ENCODE data around the gene CCL23.
"Not testable (repeated sequence)": the region's sequence is repeated elsewhere in the genome, so short reads cannot be mapped to it uniquely, and the experiment has no call there.

CCL23 gene

GRCh38 chr17:36036235-36036634 is 18.5 kb upstream of the CCL23 start:
- Histone ChIP-seq H3K27ac (ENCODE audit: insufficient read depth, low read length, poor library complexity, severe bottlenecking) (no peak overlapping the region), H3K4me1 (ENCODE audit: control insufficient read depth, insufficient read depth, low read length, poor library complexity, severe bottlenecking) (no peaks in the 10 kb centered on the region)
- DNase-seq = no peak

DNA sequence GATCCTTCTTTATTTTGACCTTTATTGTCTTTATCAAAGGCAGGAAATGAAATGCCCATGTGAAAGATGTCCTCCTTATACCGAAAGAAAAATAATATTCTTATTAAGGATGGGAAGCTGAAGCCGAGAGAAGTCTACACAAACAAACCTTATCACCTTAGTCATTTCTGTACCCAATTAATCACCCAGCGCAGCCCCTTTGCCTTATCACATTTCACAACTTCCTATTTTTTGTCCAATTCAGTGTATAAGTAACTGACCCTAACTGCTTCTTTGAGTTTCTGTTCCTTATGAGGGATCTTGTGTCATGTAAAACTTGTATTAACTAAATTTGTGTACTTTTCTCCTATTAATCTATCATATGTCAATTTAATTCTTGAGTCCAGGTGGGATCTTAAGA is 16.4 kb upstream of the CCL23 start:
- Histone ChIP-seq H3K4me1 (ENCODE audit: control insufficient read depth, insufficient read depth, low read length, poor library complexity, severe bottlenecking) (no peaks in the 10 kb centered on the region), H3K36me3 (ENCODE audit: control insufficient read depth, insufficient read depth, low read length) (no peaks in the 10 kb centered on the region), H3K9me3 (ENCODE audit: control insufficient read depth, low read length) (no peaks in the 10 kb centered on the region), H3K4me3 (ENCODE audit: insufficient read depth, low read depth, low read length, poor library complexity, severe bottlenecking) (no peak overlapping the region), H3K27me3 (replicated peaks; ENCODE audit: control insufficient read depth, insufficient read depth, low read length, poor library complexity, severe bottlenecking) (no peaks in the 10 kb centered on the region), H3K27ac (ENCODE audit: insufficient read depth, low read length, poor library complexity, severe bottlenecking) (no peak overlapping the region)
- DNase-seq = no peak

More at GRCh38 chr17:36036235-36036634, 18.5 kb upstream of the CCL23 start:
- no peaks in the 10 kb centered on the region for H3K36me3 ChIP-seq (ENCODE audit: control insufficient read depth, insufficient read depth, low read length)
- H3K4me3 ChIP-seq (ENCODE audit: insufficient read depth, low read depth, low read length, poor library complexity, severe bottlenecking) = no peak overlapping the region
- no peaks in the 10 kb centered on the region for H3K27me3 ChIP-seq (replicated peaks; ENCODE audit: control insufficient read depth, insufficient read depth, low read length, poor library complexity, severe bottlenecking)
- no peaks in the 10 kb centered on the region for H3K9me3 ChIP-seq (ENCODE audit: control insufficient read depth, low read length)

- no peak for DNase-seq
- H3K36me3 ChIP-seq (ENCODE audit: control insufficient read depth, insufficient read depth, low read length) = no peaks in the 10 kb centered on the region
- H3K9me3 ChIP-seq (ENCODE audit: control insufficient read depth, low read length) = no peaks in the 10 kb centered on the region
- no peak overlapping the region for H3K27ac ChIP-seq (ENCODE audit: insufficient read depth, low read length, poor library complexity, severe bottlenecking)
- no peaks in the 10 kb centered on the region for H3K27me3 ChIP-seq (replicated peaks; ENCODE audit: control insufficient read depth, insufficient read depth, low read length, poor library complexity, severe bottlenecking)
- no peaks in the 10 kb centered on the region for H3K4me1 ChIP-seq (ENCODE audit: control insufficient read depth, insufficient read depth, low read length, poor library complexity, severe bottlenecking)
- no peak overlapping the region for H3K4me3 ChIP-seq (ENCODE audit: insufficient read depth, low read depth, low read length, poor library complexity, severe bottlenecking)
Observed at GRCh38 chr17:36030956-36031355, 13.2 kb upstream of the CCL23 start.

GRCh38 chr17:36027761-36028160 is 10.0 kb upstream of the CCL23 start:
- H3K27ac ChIP-seq (ENCODE audit: insufficient read depth, low read length, poor library complexity, severe bottlenecking) = no peak overlapping the region

DNA sequence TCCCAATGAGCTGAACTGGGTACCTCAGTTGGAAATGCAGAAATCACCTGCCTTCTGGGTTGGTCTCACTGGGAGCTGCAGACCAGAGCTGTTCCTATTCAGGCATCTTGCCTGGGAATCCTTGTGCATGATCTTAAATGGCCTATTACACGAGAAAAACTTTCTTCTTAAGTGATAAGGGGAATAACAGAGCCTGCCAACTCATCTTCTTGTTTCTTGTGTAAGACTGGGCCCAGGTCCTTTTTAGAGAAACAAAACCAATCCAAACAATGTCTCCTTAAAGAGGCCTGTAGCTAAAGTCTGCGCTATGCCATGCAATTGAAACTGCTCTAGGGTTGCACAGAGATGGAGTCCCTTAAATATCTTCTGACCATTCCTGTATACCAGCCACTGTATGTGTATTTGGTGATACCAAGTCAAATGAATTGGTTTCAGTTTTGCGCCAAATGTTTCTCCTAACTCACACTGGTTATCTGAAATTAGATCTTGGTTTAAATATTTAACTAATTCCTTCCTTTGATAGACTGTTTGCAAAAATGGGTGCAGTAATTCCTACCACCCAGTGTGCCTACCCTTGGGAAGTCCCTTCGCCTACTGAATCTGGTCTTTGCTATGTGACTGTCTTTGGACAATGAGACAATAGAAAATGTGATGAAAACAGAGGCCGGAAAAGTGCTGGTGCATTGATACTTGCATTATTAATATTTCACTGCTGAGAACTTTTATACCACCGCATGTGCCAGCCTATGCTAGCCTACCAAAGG is 6.5 kb upstream of the CCL23 start:
- no peaks in the 10 kb centered on the region for H3K9me3 ChIP-seq (ENCODE audit: control insufficient read depth, low read length)
- no peaks in the 10 kb centered on the region for H3K27me3 ChIP-seq (replicated peaks; ENCODE audit: control insufficient read depth, insufficient read depth, low read length, poor library complexity, severe bottlenecking)
- no peak overlapping the region for H3K27ac ChIP-seq (ENCODE audit: insufficient read depth, low read length, poor library complexity, severe bottlenecking)
- no peak for DNase-seq
- H3K36me3 ChIP-seq (ENCODE audit: control insufficient read depth, insufficient read depth, low read length) = no peaks in the 10 kb centered on the region
- H3K4me1 ChIP-seq (ENCODE audit: control insufficient read depth, insufficient read depth, low read length, poor library complexity, severe bottlenecking) = no peaks in the 10 kb centered on the region
- no peak overlapping the region for H3K4me3 ChIP-seq (ENCODE audit: insufficient read depth, low read depth, low read length, poor library complexity, severe bottlenecking)

More at GRCh38 chr17:36027761-36028160, 10.0 kb upstream of the CCL23 start:
- Histone ChIP-seq H3K9me3 (ENCODE audit: control insufficient read depth, low read length) (no peaks in the 10 kb centered on the region), H3K4me3 (ENCODE audit: insufficient read depth, low read depth, low read length, poor library complexity, severe bottlenecking) (no peak overlapping the region), H3K4me1 (ENCODE audit: control insufficient read depth, insufficient read depth, low read length, poor library complexity, severe bottlenecking) (no peaks in the 10 kb centered on the region), H3K36me3 (ENCODE audit: control insufficient read depth, insufficient read depth, low read length) (no peaks in the 10 kb centered on the region), H3K27me3 (replicated peaks; ENCODE audit: control insufficient read depth, insufficient read depth, low read length, poor library complexity, severe bottlenecking) (no peaks in the 10 kb centered on the region)
- no peak for DNase-seq

DNA sequence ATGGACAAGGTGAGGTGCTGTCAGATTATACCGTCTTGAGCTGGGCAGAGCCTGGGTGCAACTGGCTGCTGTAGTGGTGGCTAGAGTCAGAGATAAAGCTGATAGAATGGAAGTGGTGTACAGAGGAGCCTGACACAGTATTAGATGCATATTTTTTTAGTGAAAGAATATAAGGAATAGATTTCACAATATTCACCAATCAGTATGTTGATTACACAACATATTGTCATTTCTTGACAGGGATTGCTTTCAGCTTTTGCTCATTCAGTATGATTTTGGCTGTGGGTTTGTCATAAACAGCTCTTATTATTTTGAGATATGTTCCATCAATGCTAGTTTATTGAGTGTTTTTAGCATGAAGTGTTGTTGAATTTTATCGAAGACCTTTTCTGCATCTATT is 1.7 kb upstream of the CCL23 start:
- Histone ChIP-seq H3K4me1 (ENCODE audit: control insufficient read depth, insufficient read depth, low read length, poor library complexity, severe bottlenecking) (no peaks in the 10 kb centered on the region), H3K4me3 (ENCODE audit: insufficient read depth, low read depth, low read length, poor library complexity, severe bottlenecking) (no peak overlapping the region), H3K9me3 (ENCODE audit: control insufficient read depth, low read length) (no peaks in the 10 kb centered on the region), H3K27me3 (replicated peaks; ENCODE audit: control insufficient read depth, insufficient read depth, low read length, poor library complexity, severe bottlenecking) (no peaks in the 10 kb centered on the region), H3K36me3 (ENCODE audit: control insufficient read depth, insufficient read depth, low read length) (no peaks in the 10 kb centered on the region), H3K27ac (ENCODE audit: insufficient read depth, low read length, poor library complexity, severe bottlenecking) (no peak overlapping the region)
- DNase-seq = no peak

DNA sequence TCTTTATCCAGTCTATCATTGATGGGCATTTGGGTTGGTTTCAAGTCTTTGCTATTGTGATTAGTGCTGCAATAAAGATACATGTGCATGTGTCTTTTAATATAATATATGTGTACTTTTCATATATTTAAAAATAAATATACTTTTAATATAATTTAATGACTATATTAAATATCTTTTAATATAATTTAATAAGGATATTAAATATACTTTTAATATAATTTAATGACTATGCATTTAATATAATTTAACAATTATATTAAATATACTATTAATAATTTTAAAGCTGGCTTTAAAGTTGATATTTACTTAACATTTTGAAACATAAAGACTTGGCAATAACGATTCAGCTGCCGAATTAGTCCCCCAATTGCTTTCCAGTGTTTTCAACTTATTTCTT is 1.2 kb downstream of the CCL23 start:
- no peaks in the 10 kb centered on the region for H3K4me1 ChIP-seq (ENCODE audit: control insufficient read depth, insufficient read depth, low read length, poor library complexity, severe bottlenecking)
- H3K9me3 ChIP-seq (ENCODE audit: control insufficient read depth, low read length) = no peaks in the 10 kb centered on the region
- no peaks in the 10 kb centered on the region for H3K36me3 ChIP-seq (ENCODE audit: control insufficient read depth, insufficient read depth, low read length)
- no peak overlapping the region for H3K4me3 ChIP-seq (ENCODE audit: insufficient read depth, low read depth, low read length, poor library complexity, severe bottlenecking)
- no peak overlapping the region for H3K27ac ChIP-seq (ENCODE audit: insufficient read depth, low read length, poor library complexity, severe bottlenecking)
- DNase-seq = no peak
- no peaks in the 10 kb centered on the region for H3K27me3 ChIP-seq (replicated peaks; ENCODE audit: control insufficient read depth, insufficient read depth, low read length, poor library complexity, severe bottlenecking)

GRCh38 chr17:36015895-36016294 is 1.9 kb downstream of the CCL23 start:
- not testable (repeated sequence) for DNase-seq; H3K4me3 ChIP-seq (ENCODE audit: insufficient read depth, low read depth, low read length, poor library complexity, severe bottlenecking); H3K4me1 ChIP-seq (ENCODE audit: control insufficient read depth, insufficient read depth, low read length, poor library complexity, severe bottlenecking); H3K36me3 ChIP-seq (ENCODE audit: control insufficient read depth, insufficient read depth, low read length); H3K27ac ChIP-seq (ENCODE audit: insufficient read depth, low read length, poor library complexity, severe bottlenecking); H3K27me3 ChIP-seq (replicated peaks; ENCODE audit: control insufficient read depth, insufficient read depth, low read length, poor library complexity, severe bottlenecking); H3K9me3 ChIP-seq (ENCODE audit: control insufficient read depth, low read length)

DNA sequence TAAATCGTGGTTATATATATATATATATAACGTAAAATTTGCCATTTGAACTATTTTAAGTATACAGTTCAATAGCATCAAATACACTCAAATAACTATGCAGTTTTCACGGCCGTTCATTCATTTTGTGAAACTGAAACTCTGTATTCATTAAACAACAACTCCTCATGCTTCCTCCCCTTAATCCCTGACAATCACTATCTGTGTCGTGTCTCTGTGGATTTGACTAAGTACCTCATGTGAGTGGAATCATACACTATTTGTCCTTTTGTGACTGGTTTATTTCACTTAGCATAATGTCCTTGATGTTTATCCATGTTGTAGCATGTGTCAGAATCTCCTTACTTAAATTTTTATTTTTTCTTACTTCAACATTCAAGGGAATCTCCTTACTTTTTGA is 2.8 kb downstream of the CCL23 start:
- no peak for DNase-seq
- H3K27me3 ChIP-seq (replicated peaks; ENCODE audit: control insufficient read depth, insufficient read depth, low read length, poor library complexity, severe bottlenecking) = no peaks in the 10 kb centered on the region
- H3K4me1 ChIP-seq (ENCODE audit: control insufficient read depth, insufficient read depth, low read length, poor library complexity, severe bottlenecking) = no peaks in the 10 kb centered on the region
- H3K4me3 ChIP-seq (ENCODE audit: insufficient read depth, low read depth, low read length, poor library complexity, severe bottlenecking) = no peak overlapping the region
- H3K9me3 ChIP-seq (ENCODE audit: control insufficient read depth, low read length) = no peaks in the 10 kb centered on the region
- no peak overlapping the region for H3K27ac ChIP-seq (ENCODE audit: insufficient read depth, low read length, poor library complexity, severe bottlenecking)
- no peaks in the 10 kb centered on the region for H3K36me3 ChIP-seq (ENCODE audit: control insufficient read depth, insufficient read depth, low read length)

DNA sequence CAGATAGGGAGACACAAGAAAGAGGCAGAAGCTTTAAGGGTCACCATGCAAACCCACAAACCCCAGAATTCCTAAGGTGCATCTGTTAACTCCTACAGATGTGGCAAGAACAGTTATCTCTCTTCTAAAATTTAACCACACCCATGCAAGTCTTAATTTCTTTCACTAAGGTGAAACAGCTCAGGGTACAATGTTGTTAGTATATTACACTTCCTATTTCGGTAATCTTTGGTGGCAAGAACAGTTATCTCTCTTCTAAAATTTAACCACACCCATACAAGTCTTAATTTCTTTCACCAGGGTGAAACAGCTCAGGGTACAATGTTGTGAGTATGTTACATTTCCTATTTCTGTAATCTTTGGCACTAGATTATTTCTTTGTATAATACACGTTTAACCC is 6.6 kb downstream of the CCL23 start:
- DNase-seq = no peak
- Histone ChIP-seq H3K36me3 (ENCODE audit: control insufficient read depth, insufficient read depth, low read length) (no peaks in the 10 kb centered on the region), H3K27ac (ENCODE audit: insufficient read depth, low read length, poor library complexity, severe bottlenecking) (no peak overlapping the region), H3K4me3 (ENCODE audit: insufficient read depth, low read depth, low read length, poor library complexity, severe bottlenecking) (no peak overlapping the region), H3K9me3 (ENCODE audit: control insufficient read depth, low read length) (no peaks in the 10 kb centered on the region), H3K4me1 (ENCODE audit: control insufficient read depth, insufficient read depth, low read length, poor library complexity, severe bottlenecking) (no peaks in the 10 kb centered on the region), H3K27me3 (replicated peaks; ENCODE audit: control insufficient read depth, insufficient read depth, low read length, poor library complexity, severe bottlenecking) (no peaks in the 10 kb centered on the region)
